ENCODE data around the gene MACROD2. TPM values are rescaled to one million over a fixed set of nuclear protein-coding genes. Genes with fewer than 3 reads are reported as not detected.

MACROD2 gene
- polyA plus RNA-seq, 1 donor from 2014 or later, result 23.2 TPM

- H3K9me2 ChIP-seq (ENCODE audit: insufficient read depth, low read length), result no peaks in the 10 kb centered on the region
- no peak overlapping the region for H3K27ac ChIP-seq (ENCODE audit: low read length)
- TF ChIP-seq POLR2AphosphoS5 (IDR thresholded peaks at IDR 0.05), result no peak
- no peak for TF ChIP-seq MXI1 (conservative IDR thresholded peaks at IDR 0.05; ENCODE audit: poor library complexity, severe bottlenecking)
- TF ChIP-seq, protein P1, sequence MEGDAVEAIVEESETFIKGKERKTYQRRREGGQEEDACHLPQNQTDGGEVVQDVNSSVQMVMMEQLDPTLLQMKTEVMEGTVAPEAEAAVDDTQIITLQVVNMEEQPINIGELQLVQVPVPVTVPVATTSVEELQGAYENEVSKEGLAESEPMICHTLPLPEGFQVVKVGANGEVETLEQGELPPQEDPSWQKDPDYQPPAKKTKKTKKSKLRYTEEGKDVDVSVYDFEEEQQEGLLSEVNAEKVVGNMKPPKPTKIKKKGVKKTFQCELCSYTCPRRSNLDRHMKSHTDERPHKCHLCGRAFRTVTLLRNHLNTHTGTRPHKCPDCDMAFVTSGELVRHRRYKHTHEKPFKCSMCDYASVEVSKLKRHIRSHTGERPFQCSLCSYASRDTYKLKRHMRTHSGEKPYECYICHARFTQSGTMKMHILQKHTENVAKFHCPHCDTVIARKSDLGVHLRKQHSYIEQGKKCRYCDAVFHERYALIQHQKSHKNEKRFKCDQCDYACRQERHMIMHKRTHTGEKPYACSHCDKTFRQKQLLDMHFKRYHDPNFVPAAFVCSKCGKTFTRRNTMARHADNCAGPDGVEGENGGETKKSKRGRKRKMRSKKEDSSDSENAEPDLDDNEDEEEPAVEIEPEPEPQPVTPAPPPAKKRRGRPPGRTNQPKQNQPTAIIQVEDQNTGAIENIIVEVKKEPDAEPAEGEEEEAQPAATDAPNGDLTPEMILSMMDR (IDR thresholded peaks at IDR 0.05; ENCODE audit: poor library complexity, severe bottlenecking), result no peak
- TF ChIP-seq TAF1 (IDR thresholded peaks at IDR 0.05; ENCODE audit: low read depth), result no peak
- no peak for TF ChIP-seq EZH2 (IDR thresholded peaks at IDR 0.05; ENCODE audit: borderline replicate concordance, insufficient read depth, low read length, poor library complexity, severe bottlenecking)
- TF ChIP-seq, protein P2, sequence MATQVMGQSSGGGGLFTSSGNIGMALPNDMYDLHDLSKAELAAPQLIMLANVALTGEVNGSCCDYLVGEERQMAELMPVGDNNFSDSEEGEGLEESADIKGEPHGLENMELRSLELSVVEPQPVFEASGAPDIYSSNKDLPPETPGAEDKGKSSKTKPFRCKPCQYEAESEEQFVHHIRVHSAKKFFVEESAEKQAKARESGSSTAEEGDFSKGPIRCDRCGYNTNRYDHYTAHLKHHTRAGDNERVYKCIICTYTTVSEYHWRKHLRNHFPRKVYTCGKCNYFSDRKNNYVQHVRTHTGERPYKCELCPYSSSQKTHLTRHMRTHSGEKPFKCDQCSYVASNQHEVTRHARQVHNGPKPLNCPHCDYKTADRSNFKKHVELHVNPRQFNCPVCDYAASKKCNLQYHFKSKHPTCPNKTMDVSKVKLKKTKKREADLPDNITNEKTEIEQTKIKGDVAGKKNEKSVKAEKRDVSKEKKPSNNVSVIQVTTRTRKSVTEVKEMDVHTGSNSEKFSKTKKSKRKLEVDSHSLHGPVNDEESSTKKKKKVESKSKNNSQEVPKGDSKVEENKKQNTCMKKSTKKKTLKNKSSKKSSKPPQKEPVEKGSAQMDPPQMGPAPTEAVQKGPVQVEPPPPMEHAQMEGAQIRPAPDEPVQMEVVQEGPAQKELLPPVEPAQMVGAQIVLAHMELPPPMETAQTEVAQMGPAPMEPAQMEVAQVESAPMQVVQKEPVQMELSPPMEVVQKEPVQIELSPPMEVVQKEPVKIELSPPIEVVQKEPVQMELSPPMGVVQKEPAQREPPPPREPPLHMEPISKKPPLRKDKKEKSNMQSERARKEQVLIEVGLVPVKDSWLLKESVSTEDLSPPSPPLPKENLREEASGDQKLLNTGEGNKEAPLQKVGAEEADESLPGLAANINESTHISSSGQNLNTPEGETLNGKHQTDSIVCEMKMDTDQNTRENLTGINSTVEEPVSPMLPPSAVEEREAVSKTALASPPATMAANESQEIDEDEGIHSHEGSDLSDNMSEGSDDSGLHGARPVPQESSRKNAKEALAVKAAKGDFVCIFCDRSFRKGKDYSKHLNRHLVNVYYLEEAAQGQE (IDR thresholded peaks at IDR 0.05; ENCODE audit: borderline replicate concordance), result no peak
- no peak for TF ChIP-seq RAD21 (conservative IDR thresholded peaks at IDR 0.05)
- TF ChIP-seq SMC3 (conservative IDR thresholded peaks at IDR 0.05; ENCODE audit: poor library complexity), result no peak
- TF ChIP-seq EP300 (conservative IDR thresholded peaks at IDR 0.05; ENCODE audit: poor library complexity, severe bottlenecking), result no peak
- no peak overlapping the region for H3K4me3 ChIP-seq (ENCODE audit: low read length)
- H4K20me1 ChIP-seq (ENCODE audit: insufficient read depth), result no peaks in the 10 kb centered on the region
- no peaks in the 10 kb centered on the region for H3F3A ChIP-seq (ENCODE audit: insufficient read depth, low read length, poor library complexity, severe bottlenecking)
- no peaks in the 10 kb centered on the region for H3K27me3 ChIP-seq (ENCODE audit: insufficient read depth, low read depth, low read length)
- H3K9ac ChIP-seq (ENCODE audit: low read length), result no peak overlapping the region
- no peak overlapping the region for H2AFZ ChIP-seq (ENCODE audit: low read depth, low read length)
- H3K36me3 ChIP-seq (ENCODE audit: insufficient read depth, low read length), result no peaks in the 10 kb centered on the region
- H3K4me2 ChIP-seq (ENCODE audit: low read length), result no peak overlapping the region
- no peaks in the 10 kb centered on the region for H3K79me2 ChIP-seq (replicated peaks; ENCODE audit: insufficient read depth, low read length)
- H3K9me3 ChIP-seq (ENCODE audit: low read length), result no peaks in the 10 kb centered on the region
Measured at GRCh38 chr20:15622368-15622767, 1627.1 kb downstream of the MACROD2 start.

DNA sequence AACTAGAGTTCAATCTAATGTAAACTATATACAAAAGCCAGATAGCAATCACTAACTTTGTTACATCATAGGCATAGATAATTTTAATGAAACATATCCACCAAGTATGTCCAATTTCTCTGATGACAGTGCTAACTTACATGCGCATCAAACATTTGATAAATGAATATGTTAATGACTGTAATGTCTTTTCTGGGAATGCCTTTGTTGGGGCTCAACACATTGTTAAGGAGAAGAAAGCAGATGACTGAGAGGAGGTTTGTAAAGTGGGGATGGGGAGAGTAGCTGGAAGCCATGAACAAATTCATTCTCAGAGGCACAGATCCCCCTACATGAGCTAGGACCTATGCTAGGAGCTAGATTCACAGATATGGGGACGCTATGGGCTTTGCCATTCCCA lies 1627.9 kb downstream of the MACROD2 start:
- Histone ChIP-seq H4K20me1 (ENCODE audit: insufficient read depth) (no peaks in the 10 kb centered on the region), H3K36me3 (ENCODE audit: insufficient read depth, low read length) (no peaks in the 10 kb centered on the region), H3K27ac (ENCODE audit: low read length) (no peak overlapping the region), H3K27me3 (ENCODE audit: insufficient read depth, low read depth, low read length) (no peaks in the 10 kb centered on the region), H2AFZ (ENCODE audit: low read depth, low read length) (no peak overlapping the region), H3K4me3 (ENCODE audit: low read length) (no peak overlapping the region), H3K9ac (ENCODE audit: low read length) (no peak overlapping the region), H3K4me2 (ENCODE audit: low read length) (no peak overlapping the region), H3K79me2 (replicated peaks; ENCODE audit: insufficient read depth, low read length) (no peaks in the 10 kb centered on the region), H3K9me2 (ENCODE audit: insufficient read depth, low read length) (no peaks in the 10 kb centered on the region), H3K9me3 (ENCODE audit: low read length) (no peaks in the 10 kb centered on the region), H3F3A (ENCODE audit: insufficient read depth, low read length, poor library complexity, severe bottlenecking) (no peaks in the 10 kb centered on the region)
- no peak for TF ChIP-seq SMC3 (conservative IDR thresholded peaks at IDR 0.05; ENCODE audit: poor library complexity)
- TF ChIP-seq EZH2 (IDR thresholded peaks at IDR 0.05; ENCODE audit: borderline replicate concordance, insufficient read depth, low read length, poor library complexity, severe bottlenecking), result no peak
- no peak for TF ChIP-seq EP300 (conservative IDR thresholded peaks at IDR 0.05; ENCODE audit: poor library complexity, severe bottlenecking)
- no peak for TF ChIP-seq POLR2AphosphoS5 (IDR thresholded peaks at IDR 0.05)
- no peak for TF ChIP-seq TAF1 (IDR thresholded peaks at IDR 0.05; ENCODE audit: low read depth)
- TF ChIP-seq, protein P2 (IDR thresholded peaks at IDR 0.05; ENCODE audit: borderline replicate concordance), result no peak
- TF ChIP-seq, protein P1 (IDR thresholded peaks at IDR 0.05; ENCODE audit: poor library complexity, severe bottlenecking), result no peak
- TF ChIP-seq MXI1 (conservative IDR thresholded peaks at IDR 0.05; ENCODE audit: poor library complexity, severe bottlenecking), result no peak
- no peak for TF ChIP-seq RAD21 (conservative IDR thresholded peaks at IDR 0.05)
